ENCODE measurements around the gene WDR45B.

- TF ChIP-seq CTCF (IDR thresholded peaks at IDR 0.05) (no peak), EP300 (IDR thresholded peaks at IDR 0.05; ENCODE audit: low read depth) (no peak), POLR2A (IDR thresholded peaks at IDR 0.05) (no peak), POLR2AphosphoS5 (IDR thresholded peaks at IDR 0.05) (no peak)
Observed at GRCh38 chr17:82569621-82570020, 78.6 kb downstream of the WDR45B start.
